Keratinocyte (primary cell): ENCODE data around the gene SPINK13.

Experiments used
- CTCF ChIP-seq, 3 experiments: IDR thresholded peaks in 1 of 3; conservative IDR thresholded peaks in 1 of 3; optimal IDR thresholded peaks in 1 of 3; 2 replicates in 2 of 3; 3 replicates in 1 of 3; pipeline versions ENCODE3 to v1.5.1; 2011; ENCODE audit warnings: low read length in 3 of 3, mild to moderate bottlenecking in 3 of 3, moderate library complexity in 2 of 3, control low read depth in 1 of 3, inconsistent platforms in 1 of 3; ENCODE audit not compliant: insufficient read depth in 2 of 3; ENCODE audit errors: extremely low read depth in 1 of 3
- EZH2 ChIP-seq: IDR thresholded peaks from one replicate; pipeline ENCODE4 v1.6.1; 2012; ENCODE audit warnings: inconsistent platforms, mild to moderate bottlenecking, low read length, moderate library complexity

DNA sequence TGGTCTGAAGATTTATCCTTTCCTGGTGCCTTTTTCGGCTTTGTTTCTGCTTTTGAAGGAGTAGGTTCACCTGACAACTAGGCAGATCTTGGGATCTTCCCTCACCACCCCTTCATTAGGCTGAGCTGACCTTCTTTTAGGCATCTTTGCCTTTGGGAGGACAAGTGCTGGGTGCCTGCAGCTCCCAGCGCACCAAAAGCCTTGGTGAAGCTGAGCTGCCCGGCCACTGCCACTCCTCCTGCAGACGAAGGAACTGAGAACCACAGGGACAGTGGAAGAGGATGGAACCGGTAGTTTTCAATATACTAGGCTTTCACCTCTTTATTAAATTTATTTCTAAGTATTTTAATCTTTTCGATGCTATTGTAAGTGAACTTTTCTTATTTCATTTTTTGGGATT is 47.1 kb upstream of the SPINK13 start:
- TF ChIP-seq CTCF (optimal IDR thresholded peaks at IDR 0.05 in 1 of 3, IDR thresholded peaks at IDR 0.05 in 1 of 3, conservative IDR thresholded peaks at IDR 0.05 in 1 of 3; ENCODE audit: extremely low read depth in 1 of 3, insufficient read depth in 2 of 3, low read length in 3 of 3) (no peak), EZH2 (no peak)
